Mucosa of descending colon (tissue), 3 donors: ENCODE results near the gene MRTFB. TPM values are rescaled to one million over a fixed set of nuclear protein-coding genes. Genes with fewer than 3 reads are reported as not detected.

ENCODE experiments used
- ATAC-seq: fragments of 200-7000 bp; cut with Tn5 transposase; one replicate; pipeline ENCODE4 v1.9.1; 2020; ENCODE audit warnings: mild to moderate bottlenecking, moderate library complexity
- DNase-seq, 3 donors: peaks; one replicate each; pipeline ENCODE4 v3.0.0-alpha.2; 2020
- H3K36me3 ChIP-seq: fragments of 200-600 bp; one replicate; pipeline ENCODE4 v1.8.0; 2021; ENCODE audit warnings: low read depth, mild to moderate bottlenecking
- H3K4me1 ChIP-seq: fragments of 200-600 bp; one replicate; pipeline ENCODE4 v1.8.0; 2021; ENCODE audit warnings: low read depth, mild to moderate bottlenecking
- H3K4me3 ChIP-seq: fragments of 200-600 bp; one replicate; pipeline ENCODE4 v1.8.0; 2021; ENCODE audit warnings: mild to moderate bottlenecking
- H3K9me3 ChIP-seq: fragments of 200-600 bp; one replicate; pipeline ENCODE4 v1.8.0; 2021; ENCODE audit warnings: mild to moderate bottlenecking
- CTCF ChIP-seq: fragments of 200-600 bp; IDR thresholded peaks from one replicate; pipeline ENCODE4 v1.8.0; 2022; ENCODE audit warnings: antibody characterized with exemption, mild to moderate bottlenecking
- intact Hi-C, 2 donors: fragments of 100-400 bp; cut with DNase I in 1 of 2; cut with micrococcal nuclease in 1 of 2; formaldehyde crosslinking; loops; one replicate each; pipeline versions ENCODE4 v1.11.0 to v1.11.1; 2022; cut with DNase I, micrococcal nuclease
- total RNA-seq, 3 donors: library from RNA; stranded (reverse); fragmentation: NEBNext Ultra II Directional in 2 of 3; extraction: Animal tissue kit (Norgen Biotek cat#: 25700) in 2 of 3; gene quantifications; one replicate each; pipeline versions ENCODE4 v1.2.1 to v1.2.4, GENCODE V29; 2021 to 2023
- donor health status: DM: no; HTN: no; CAD: no; lungs with moderate emphysema.
- donor health status: DM: no; HTN: no; CAD: no.
- donor health status: DM: no; HTN: yes; CAD: no.

The MRTFB gene
- total RNA-seq, 3 donors from 2014 or later, result 40.0 to 49.9 (median 40.0) TPM

- no peaks in the 10 kb centered on the region for H3K36me3 ChIP-seq
- no peak for DNase-seq
- intact Hi-C loops, result no loop called here
- ATAC-seq, result no peak
- peaks cover 26% of the 10 kb centered on the region for H3K4me1 ChIP-seq
- H3K9me3 ChIP-seq, result no peaks in the 10 kb centered on the region
- no peak for TF ChIP-seq CTCF
- H3K4me3 ChIP-seq, result no peak overlapping the region
Observed at GRCh38 chr16:14104066-14104465, 32.9 kb downstream of the MRTFB start.

GRCh38 chr16:14105760-14106375, 34.7 kb downstream of the MRTFB start:
- Histone ChIP-seq H3K36me3 (no peaks in the 10 kb centered on the region), H3K9me3 (no peaks in the 10 kb centered on the region), H3K4me3 (no peak overlapping the region), H3K4me1 (peaks cover 36% of the 10 kb centered on the region)
- no peak for TF ChIP-seq CTCF
- no peak for DNase-seq
- intact Hi-C loops, result no loop called here
- no peak for ATAC-seq

- no peak for ATAC-seq
- Histone ChIP-seq H3K4me3 (no peak overlapping the region), H3K4me1 (peaks cover 40% of the 10 kb centered on the region), H3K9me3 (no peaks in the 10 kb centered on the region), H3K36me3 (no peaks in the 10 kb centered on the region)
- no peak for DNase-seq
- intact Hi-C loops, result no loop called here
- no peak for TF ChIP-seq CTCF
Observed at GRCh38 chr16:14106457-14106856, 35.3 kb downstream of the MRTFB start.

- ATAC-seq (no peak), DNase-seq (no peak)
- Histone ChIP-seq H3K4me3 (no peak overlapping the region), H3K9me3 (no peaks in the 10 kb centered on the region), H3K36me3 (no peaks in the 10 kb centered on the region), H3K4me1 (peaks cover 44% of the 10 kb centered on the region)
- intact Hi-C loops, result no loop called here
- no peak for TF ChIP-seq CTCF
Observed at GRCh38 chr16:14106961-14107360, 35.8 kb downstream of the MRTFB start.

GRCh38 chr16:14109077-14109775, 38.1 kb downstream of the MRTFB start:
- Histone ChIP-seq H3K4me1 (peaks cover 35% of the 10 kb centered on the region), H3K36me3 (no peaks in the 10 kb centered on the region), H3K4me3 (no peak overlapping the region), H3K9me3 (no peaks in the 10 kb centered on the region)
- no peak for DNase-seq
- no peak for ATAC-seq
- TF ChIP-seq CTCF, result no peak
- intact Hi-C loops, result no loop called here
